ENCODE results near the gene SEMA4A.

SEMA4A gene

DNA sequence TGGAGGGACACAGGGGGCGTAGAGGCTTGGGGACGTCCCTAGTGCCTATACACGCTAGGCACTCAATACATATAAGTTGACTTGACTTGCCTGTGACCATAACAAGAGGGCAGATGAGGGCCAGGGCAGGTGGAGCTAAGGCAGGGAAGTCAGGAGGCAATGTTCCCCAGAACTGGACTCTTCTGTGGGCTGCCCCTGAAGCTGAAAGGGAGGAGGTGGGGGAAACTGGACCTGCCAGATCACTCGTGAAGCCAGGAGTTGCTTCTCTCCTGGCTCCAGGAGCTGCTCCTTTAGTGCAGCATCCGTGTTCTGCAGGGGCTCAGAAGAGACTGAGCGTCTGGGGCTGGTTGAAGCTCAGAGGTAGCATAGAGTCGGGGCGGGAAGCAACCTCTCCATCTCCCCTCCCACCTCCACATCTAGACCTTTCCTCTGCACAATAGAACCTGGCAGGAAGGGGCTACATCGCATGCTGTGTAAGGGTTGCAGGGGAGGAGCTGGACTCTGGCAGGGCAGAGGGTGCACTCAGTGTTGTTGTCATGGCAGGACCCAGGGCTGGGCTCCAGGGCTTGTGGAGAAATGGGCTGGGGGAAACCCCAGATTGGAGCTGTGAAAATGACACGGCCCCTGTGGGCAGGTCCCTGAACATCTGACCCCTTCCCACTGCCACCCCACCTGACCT is 2.9 kb upstream of the SEMA4A start:
- TF ChIP-seq, protein P1, sequence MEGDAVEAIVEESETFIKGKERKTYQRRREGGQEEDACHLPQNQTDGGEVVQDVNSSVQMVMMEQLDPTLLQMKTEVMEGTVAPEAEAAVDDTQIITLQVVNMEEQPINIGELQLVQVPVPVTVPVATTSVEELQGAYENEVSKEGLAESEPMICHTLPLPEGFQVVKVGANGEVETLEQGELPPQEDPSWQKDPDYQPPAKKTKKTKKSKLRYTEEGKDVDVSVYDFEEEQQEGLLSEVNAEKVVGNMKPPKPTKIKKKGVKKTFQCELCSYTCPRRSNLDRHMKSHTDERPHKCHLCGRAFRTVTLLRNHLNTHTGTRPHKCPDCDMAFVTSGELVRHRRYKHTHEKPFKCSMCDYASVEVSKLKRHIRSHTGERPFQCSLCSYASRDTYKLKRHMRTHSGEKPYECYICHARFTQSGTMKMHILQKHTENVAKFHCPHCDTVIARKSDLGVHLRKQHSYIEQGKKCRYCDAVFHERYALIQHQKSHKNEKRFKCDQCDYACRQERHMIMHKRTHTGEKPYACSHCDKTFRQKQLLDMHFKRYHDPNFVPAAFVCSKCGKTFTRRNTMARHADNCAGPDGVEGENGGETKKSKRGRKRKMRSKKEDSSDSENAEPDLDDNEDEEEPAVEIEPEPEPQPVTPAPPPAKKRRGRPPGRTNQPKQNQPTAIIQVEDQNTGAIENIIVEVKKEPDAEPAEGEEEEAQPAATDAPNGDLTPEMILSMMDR (conservative IDR thresholded peaks at IDR 0.05; ENCODE audit: low read length), result no peak
- no peak overlapping the region for H3K4me3 ChIP-seq (ENCODE audit: low read length)
- DNase-seq (ENCODE audit: low read depth), result no peak

DNA sequence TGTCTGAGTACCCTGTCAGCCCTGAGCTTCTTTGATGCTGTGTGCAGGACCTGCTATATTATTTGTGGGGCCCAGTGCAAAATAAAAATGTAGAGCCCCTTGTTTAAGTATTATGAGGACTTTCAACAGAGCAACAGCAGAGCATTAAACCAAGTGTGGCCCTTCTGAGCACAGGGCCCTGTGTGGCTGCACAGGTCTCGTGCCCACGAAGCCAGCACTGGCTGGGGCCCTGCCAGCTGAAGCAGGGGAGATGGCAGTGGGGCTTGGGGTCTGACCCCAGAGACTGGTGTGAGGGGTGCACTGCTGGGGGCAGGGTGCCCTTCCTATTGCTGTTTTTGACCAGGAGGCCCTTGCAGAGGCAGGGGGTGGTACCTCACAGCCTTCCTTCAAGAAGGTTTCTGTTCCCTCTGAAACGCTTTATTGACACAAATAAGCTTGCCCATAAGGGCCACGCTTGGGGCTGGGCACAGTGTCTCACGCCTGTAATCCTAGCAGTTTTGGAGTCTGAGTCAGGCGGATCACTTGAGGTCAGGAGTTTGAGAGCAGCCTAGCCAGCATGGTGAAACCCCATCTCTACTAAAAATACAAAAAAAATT is 2.2 kb upstream of the SEMA4A start:
- H3K4me3 ChIP-seq (ENCODE audit: low read length), result no peak overlapping the region
- TF ChIP-seq, protein P1 (conservative IDR thresholded peaks at IDR 0.05; ENCODE audit: low read length), result no peak
- peak; percentile 74 for DNase-seq (ENCODE audit: low read depth)

DNA sequence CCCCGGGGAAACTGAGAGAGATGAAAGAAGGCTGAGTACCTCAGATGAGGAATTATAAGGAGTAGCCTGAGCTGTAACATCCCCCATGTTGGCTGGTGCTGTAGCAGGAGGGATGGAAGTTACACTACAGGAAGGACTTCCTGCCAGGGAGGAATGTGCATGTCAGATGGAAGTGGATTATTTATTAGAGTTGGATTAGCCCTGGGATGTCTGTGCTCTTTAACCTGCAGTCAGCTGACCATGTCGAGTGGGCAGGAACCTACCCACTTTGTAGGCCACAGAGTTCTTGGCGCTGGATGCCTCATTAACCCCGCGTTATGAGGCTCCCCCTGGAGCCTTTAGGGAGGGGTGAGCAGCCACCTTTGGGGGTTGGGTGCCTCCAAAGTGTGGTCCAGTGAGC is 757 bp upstream of the SEMA4A start:
- TF ChIP-seq, protein P1 (conservative IDR thresholded peaks at IDR 0.05; ENCODE audit: low read length), result no peak
- DNase-seq (ENCODE audit: low read depth), result peak; percentile 31
- H3K4me3 ChIP-seq (ENCODE audit: low read length), result no peak overlapping the region

DNA sequence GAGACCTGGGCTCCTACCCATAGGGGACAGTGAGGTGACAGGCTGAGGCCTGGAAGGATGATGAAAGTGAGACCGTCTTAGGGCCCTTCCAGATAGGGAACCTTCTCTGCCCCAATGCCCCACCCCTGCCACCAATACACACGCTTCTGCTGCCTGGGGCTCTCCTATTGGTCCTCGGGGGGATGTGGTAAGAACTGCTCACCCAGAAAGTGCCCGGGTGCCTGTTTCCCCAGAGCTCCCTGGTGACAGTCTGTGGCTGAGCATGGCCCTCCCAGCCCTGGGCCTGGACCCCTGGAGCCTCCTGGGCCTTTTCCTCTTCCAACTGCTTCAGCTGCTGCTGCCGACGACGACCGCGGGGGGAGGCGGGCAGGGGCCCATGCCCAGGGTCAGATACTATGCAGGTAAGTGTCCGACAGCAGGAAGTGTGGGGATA is 948 bp downstream of the SEMA4A start:
- no peak overlapping the region for H3K4me3 ChIP-seq (ENCODE audit: low read length)
- DNase-seq (ENCODE audit: low read depth), result no peak
- TF ChIP-seq, protein P1 (conservative IDR thresholded peaks at IDR 0.05; ENCODE audit: low read length), result no peak

DNA sequence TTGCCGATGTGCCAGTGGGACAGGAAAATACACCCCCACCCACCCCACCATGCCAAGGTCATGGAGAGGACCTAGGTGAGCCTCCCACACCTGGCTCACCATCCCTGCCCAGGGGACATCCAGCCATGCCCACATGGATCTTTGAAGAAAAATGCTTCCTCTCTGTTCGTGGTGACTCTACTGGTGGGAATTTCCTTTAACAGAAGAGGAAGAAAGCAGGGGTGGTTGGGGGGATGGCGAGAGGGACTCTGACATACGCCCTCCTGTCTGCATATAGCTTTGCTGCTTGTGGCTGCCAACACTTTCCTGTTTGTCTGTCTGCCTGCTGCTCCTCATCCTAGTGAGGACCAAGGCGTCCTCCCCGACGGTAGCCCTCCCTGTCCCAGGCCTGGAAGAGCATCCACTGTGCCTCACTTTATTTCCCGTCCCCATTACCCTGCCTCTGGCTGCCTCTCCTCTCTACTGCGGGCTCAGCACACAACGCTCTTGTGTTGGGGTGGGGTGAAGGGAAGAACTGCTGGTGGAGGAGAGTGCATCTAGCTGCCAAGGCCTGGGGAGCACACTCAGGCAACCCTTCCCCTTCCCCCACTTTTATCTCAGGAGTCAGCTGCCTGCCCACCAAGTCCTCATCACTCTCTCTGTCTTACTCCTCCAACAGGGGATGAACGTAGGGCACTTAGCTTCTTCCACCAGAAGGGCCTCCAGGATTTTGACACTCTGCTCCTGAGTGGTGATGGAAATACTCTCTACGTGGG is 2.5 kb downstream of the SEMA4A start:
- no peak for DNase-seq (ENCODE audit: low read depth)
- H3K4me3 ChIP-seq (ENCODE audit: low read length), result no peak overlapping the region
- TF ChIP-seq, protein P1 (conservative IDR thresholded peaks at IDR 0.05; ENCODE audit: low read length), result no peak

DNA sequence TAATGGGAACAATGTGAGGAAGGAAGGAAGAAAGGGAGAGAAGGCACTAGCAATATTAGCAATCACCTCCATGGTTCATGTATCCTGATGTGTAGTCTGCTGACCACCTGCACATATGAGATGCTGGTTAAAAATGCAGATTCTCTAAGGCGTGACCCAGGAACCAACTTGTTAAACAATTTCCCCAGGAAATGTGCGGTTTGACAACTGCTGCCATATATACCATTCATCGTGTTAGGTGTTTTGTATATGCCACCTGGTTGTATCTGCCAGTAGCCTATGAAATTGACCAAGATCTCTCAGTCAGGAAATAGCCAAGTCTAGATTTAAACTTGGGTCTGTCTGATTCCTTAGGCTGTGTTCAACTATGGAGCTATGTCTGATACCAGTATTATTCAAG is 4.1 kb downstream of the SEMA4A start:
- TF ChIP-seq, protein P1 (conservative IDR thresholded peaks at IDR 0.05; ENCODE audit: low read length), result no peak
- no peak for DNase-seq (ENCODE audit: low read depth)
- no peak overlapping the region for H3K4me3 ChIP-seq (ENCODE audit: low read length)

All from AG10803 (cell line).